Measurements from ENCODE around the gene ALDH4A1.

ALDH4A1 gene

DNA sequence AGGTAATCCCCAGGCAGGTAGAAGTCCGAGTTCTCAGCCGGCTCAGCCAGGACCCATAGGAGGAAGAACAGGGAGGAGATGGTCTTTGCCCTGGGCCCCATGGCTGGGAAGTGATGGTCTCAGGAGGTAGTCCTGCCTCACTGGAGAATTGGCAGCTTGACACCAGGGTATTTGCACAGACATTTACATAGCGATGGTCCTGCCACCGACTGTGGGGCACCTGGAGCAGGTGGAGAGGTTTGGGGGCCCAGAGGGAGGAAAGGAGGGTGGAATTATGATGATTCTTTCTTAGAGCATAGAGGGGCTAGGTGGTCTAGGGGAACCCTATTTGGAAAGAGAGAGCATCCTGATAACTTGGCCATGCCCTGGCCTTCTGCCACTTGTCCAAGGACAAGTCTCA is 42.8 kb downstream of the ALDH4A1 start, which contains the start of gene TAS1R2:
TSS of gene TAS1R2 (minus strand) at position 101 of the 400 bp plus-strand sequence. CDS start at position 101, 0 bp downstream.
- H3K9me3 ChIP-seq (replicated peaks in 1 of 2; ENCODE audit: control insufficient read depth in 2 of 2, insufficient read depth in 1 of 2, low read depth in 1 of 2, low read length in 2 of 2), result peaks cover 0 to 5% of the 10 kb centered on the region in 2 donors
- no peak for DNase-seq (ENCODE audit: low spot score)
- H3K4ac ChIP-seq (ENCODE audit: low read length), result no peak within 1 kb of the TSS
- H3K4me1 ChIP-seq (ENCODE audit: control insufficient read depth in 2 of 2, insufficient read depth in 1 of 2, low read depth in 1 of 2, low read length in 2 of 2), result no peaks in the 10 kb centered on the region
- H2AK5ac ChIP-seq (ENCODE audit: low read depth, low read length), result no peak within 1 kb of the TSS
- H2BK12ac ChIP-seq (ENCODE audit: low read length), result no peak within 1 kb of the TSS
- H3K14ac ChIP-seq (ENCODE audit: low read length), result no peak within 1 kb of the TSS
- no peak within 1 kb of the TSS for H2BK5ac ChIP-seq (ENCODE audit: low read length)
- H2AFZ ChIP-seq (ENCODE audit: low read length), result no peak within 1 kb of the TSS
- no peak within 1 kb of the TSS for H3K18ac ChIP-seq (ENCODE audit: low read length)
- H3K4me3 ChIP-seq (ENCODE audit: low read length in 2 of 2), result no peak within 1 kb of the TSS
- H3K27me3 ChIP-seq (ENCODE audit: control insufficient read depth in 3 of 3, insufficient read depth in 3 of 3, low read depth in 1 of 3, low read length in 3 of 3), result peaks cover 0 to 25% (median 0%) of the 10 kb centered on the region in 3 experiments
- no peak within 1 kb of the TSS for H3K27ac ChIP-seq (replicated peaks; ENCODE audit: low read length)
- WGBS, 2 donors (ENCODE audit: extremely low coverage in 2 of 2, insufficient read length in 2 of 2, insufficient replicate concordance in 1 of 2), result no CpG with 5 or more reads among the region's 4 CpGs
- H3K23ac ChIP-seq (ENCODE audit: low read depth, low read length, poor library complexity), result no peak within 1 kb of the TSS
- no peak within 1 kb of the TSS for H4K8ac ChIP-seq (ENCODE audit: low read depth, low read length)
- no peak within 1 kb of the TSS for H2BK120ac ChIP-seq (ENCODE audit: low read depth, low read length)
- no peak within 1 kb of the TSS for H3K4me2 ChIP-seq (ENCODE audit: insufficient read depth, low read length, poor library complexity, severe bottlenecking)
- H3K79me1 ChIP-seq (ENCODE audit: low read depth, low read length), result no peaks in the 10 kb centered on the region
- H3K36me3 ChIP-seq (replicated peaks in 1 of 2; ENCODE audit: control insufficient read depth in 2 of 2, insufficient read depth in 2 of 2, low read length in 2 of 2), result no peaks in the 10 kb centered on the region
- H4K91ac ChIP-seq (ENCODE audit: low read depth, low read length, poor library complexity), result no peak within 1 kb of the TSS
- peak within 1 kb of the TSS; percentile 17 for H3K9ac ChIP-seq (ENCODE audit: low read depth, low read length, poor library complexity)
- no peak within 1 kb of the TSS for H2BK15ac ChIP-seq (ENCODE audit: low read length)

DNA sequence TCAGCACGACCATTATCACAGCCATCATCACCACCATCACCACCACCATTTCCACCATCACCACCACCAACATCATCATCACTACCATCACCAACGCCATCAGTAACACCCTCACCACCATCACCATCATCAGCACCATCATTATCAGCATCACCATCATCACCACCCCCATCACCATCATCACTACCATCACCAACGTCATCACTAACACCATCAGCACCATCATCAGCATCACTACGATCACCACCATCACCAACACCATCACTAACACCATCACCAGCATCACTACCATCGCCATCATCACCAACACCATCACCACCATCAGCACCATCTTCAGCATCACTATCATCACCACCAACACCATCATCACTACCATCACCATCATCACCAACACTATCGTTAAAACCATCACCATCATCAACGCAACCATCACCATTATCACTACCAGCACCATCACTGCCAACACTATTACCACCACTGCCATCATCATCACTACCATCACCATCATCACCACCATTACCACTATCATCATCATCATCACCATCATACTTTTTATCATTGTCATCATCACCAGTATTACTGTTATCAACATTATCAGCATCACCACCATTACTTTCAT is 44.2 kb downstream of the ALDH4A1 start:
- no peaks in the 10 kb centered on the region for H3K4me1 ChIP-seq (ENCODE audit: control insufficient read depth in 2 of 2, insufficient read depth in 1 of 2, low read depth in 1 of 2, low read length in 2 of 2)
- peak overlapping the region in 1 of 2 donors; percentile 57 for H3K4me3 ChIP-seq (ENCODE audit: low read length in 2 of 2)

DNA sequence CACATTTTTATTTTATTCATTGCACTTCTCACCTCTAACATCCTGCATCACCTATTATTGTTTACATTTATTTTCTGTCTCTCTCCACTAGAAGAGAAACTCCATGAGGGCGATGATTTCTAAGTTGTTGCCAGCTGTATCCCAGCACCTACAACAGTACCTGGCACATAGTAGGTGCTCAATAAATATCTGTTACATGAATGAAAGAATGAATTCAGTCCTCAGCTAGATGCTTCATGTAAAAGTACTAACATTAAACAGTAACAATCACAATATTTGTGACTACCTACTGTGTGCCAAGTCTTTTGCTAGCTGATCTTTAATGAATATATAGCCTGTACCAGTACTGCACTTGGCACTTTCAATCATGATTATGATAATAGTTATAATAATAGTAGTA is 45.9 kb downstream of the ALDH4A1 start:
- Histone ChIP-seq H3K4me1 (ENCODE audit: control insufficient read depth in 2 of 2, insufficient read depth in 1 of 2, low read depth in 1 of 2, low read length in 2 of 2) (peaks cover 0 to 2% of the 10 kb centered on the region in 2 donors), H3K23ac (ENCODE audit: low read depth, low read length, poor library complexity) (no peak overlapping the region), H3K4me2 (ENCODE audit: insufficient read depth, low read length, poor library complexity, severe bottlenecking) (no peak overlapping the region), H3K4ac (ENCODE audit: low read length) (no peak overlapping the region), H3K36me3 (replicated peaks in 1 of 2; ENCODE audit: control insufficient read depth in 2 of 2, insufficient read depth in 2 of 2, low read length in 2 of 2) (no peaks in the 10 kb centered on the region), H3K4me3 (ENCODE audit: low read length in 2 of 2) (no peak overlapping the region), H2AK5ac (ENCODE audit: low read depth, low read length) (no peak overlapping the region), H2BK12ac (ENCODE audit: low read length) (no peak overlapping the region), H3K27ac (replicated peaks; ENCODE audit: low read length) (no peak overlapping the region), H2AFZ (ENCODE audit: low read length) (no peak overlapping the region), H4K91ac (ENCODE audit: low read depth, low read length, poor library complexity) (no peak overlapping the region), H3K18ac (ENCODE audit: low read length) (no peak overlapping the region), H3K14ac (ENCODE audit: low read length) (no peak overlapping the region), H2BK120ac (ENCODE audit: low read depth, low read length) (no peak overlapping the region), H3K9ac (ENCODE audit: low read depth, low read length, poor library complexity) (no peak overlapping the region), H4K8ac (ENCODE audit: low read depth, low read length) (no peak overlapping the region), H2BK5ac (ENCODE audit: low read length) (no peak overlapping the region), H3K79me1 (ENCODE audit: low read depth, low read length) (no peaks in the 10 kb centered on the region), H3K9me3 (replicated peaks in 1 of 2; ENCODE audit: control insufficient read depth in 2 of 2, insufficient read depth in 1 of 2, low read depth in 1 of 2, low read length in 2 of 2) (peaks cover 0 to 5% of the 10 kb centered on the region in 2 donors), H3K27me3 (ENCODE audit: control insufficient read depth in 3 of 3, insufficient read depth in 3 of 3, low read depth in 1 of 3, low read length in 3 of 3) (peaks cover 0 to 11% (median 0%) of the 10 kb centered on the region in 3 experiments), H2BK15ac (ENCODE audit: low read length) (no peak overlapping the region)
- no peak for DNase-seq (ENCODE audit: low spot score)
- no CpG with 5 or more reads among the region's 1 CpG for WGBS, 2 donors (ENCODE audit: extremely low coverage in 2 of 2, insufficient read length in 2 of 2, insufficient replicate concordance in 1 of 2)

More for the DNA sequence above, 44.2 kb downstream of the ALDH4A1 start:
- Histone ChIP-seq H3K36me3 (replicated peaks in 1 of 2; ENCODE audit: control insufficient read depth in 2 of 2, insufficient read depth in 2 of 2, low read length in 2 of 2) (no peaks in the 10 kb centered on the region), H3K9ac (ENCODE audit: low read depth, low read length, poor library complexity) (no peak overlapping the region), H3K9me3 (replicated peaks in 1 of 2; ENCODE audit: control insufficient read depth in 2 of 2, insufficient read depth in 1 of 2, low read depth in 1 of 2, low read length in 2 of 2) (peaks cover 0 to 5% of the 10 kb centered on the region in 2 donors), H2AFZ (ENCODE audit: low read length) (no peak overlapping the region), H3K4ac (ENCODE audit: low read length) (no peak overlapping the region), H2AK5ac (ENCODE audit: low read depth, low read length) (no peak overlapping the region), H2BK5ac (ENCODE audit: low read length) (no peak overlapping the region), H3K14ac (ENCODE audit: low read length) (peak overlapping the region; percentile 21), H4K8ac (ENCODE audit: low read depth, low read length) (no peak overlapping the region), H2BK12ac (ENCODE audit: low read length) (no peak overlapping the region), H3K27me3 (ENCODE audit: control insufficient read depth in 3 of 3, insufficient read depth in 3 of 3, low read depth in 1 of 3, low read length in 3 of 3) (peaks cover 0 to 15% (median 0%) of the 10 kb centered on the region in 3 experiments), H3K4me2 (ENCODE audit: insufficient read depth, low read length, poor library complexity, severe bottlenecking) (no peak overlapping the region), H3K18ac (ENCODE audit: low read length) (no peak overlapping the region), H3K23ac (ENCODE audit: low read depth, low read length, poor library complexity) (peak overlapping the region; percentile 35), H2BK120ac (ENCODE audit: low read depth, low read length) (no peak overlapping the region), H3K27ac (replicated peaks; ENCODE audit: low read length) (no peak overlapping the region), H3K79me1 (ENCODE audit: low read depth, low read length) (no peaks in the 10 kb centered on the region), H2BK15ac (ENCODE audit: low read length) (no peak overlapping the region), H4K91ac (ENCODE audit: low read depth, low read length, poor library complexity) (no peak overlapping the region)
- DNase-seq (ENCODE audit: low spot score), result no peak
- 100% methylated on average over 2 to 3 of the region's 7 CpGs for WGBS, 2 donors (ENCODE audit: extremely low coverage in 2 of 2, insufficient read length in 2 of 2, insufficient replicate concordance in 1 of 2)

DNA sequence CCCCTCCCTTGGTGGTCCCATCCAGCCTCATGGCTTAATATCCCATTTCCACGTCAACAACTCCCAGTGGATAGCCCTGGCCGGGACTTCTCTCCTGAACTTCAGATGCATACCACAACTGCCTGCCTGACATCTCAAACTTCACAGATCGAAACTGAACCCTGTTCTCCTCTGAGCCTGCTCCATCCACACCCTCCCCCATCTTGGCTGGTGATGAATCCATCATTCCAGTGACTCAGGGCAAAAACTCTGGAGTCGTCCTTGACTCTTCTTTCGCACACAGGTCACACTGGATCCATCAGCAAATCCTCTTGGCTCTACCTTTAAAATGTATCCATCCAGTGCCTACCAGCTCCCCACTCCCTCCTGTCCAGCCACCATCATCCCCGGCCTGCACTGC is 46.8 kb downstream of the ALDH4A1 start:
- Histone ChIP-seq H2BK12ac (ENCODE audit: low read length) (no peak overlapping the region), H4K8ac (ENCODE audit: low read depth, low read length) (no peak overlapping the region), H3K27ac (replicated peaks; ENCODE audit: low read length) (no peak overlapping the region), H3K23ac (ENCODE audit: low read depth, low read length, poor library complexity) (peak overlapping the region; percentile 27), H3K79me1 (ENCODE audit: low read depth, low read length) (no peaks in the 10 kb centered on the region), H3K4me1 (ENCODE audit: control insufficient read depth in 2 of 2, insufficient read depth in 1 of 2, low read depth in 1 of 2, low read length in 2 of 2) (peaks cover 0 to 2% of the 10 kb centered on the region in 2 donors), H4K91ac (ENCODE audit: low read depth, low read length, poor library complexity) (no peak overlapping the region), H3K14ac (ENCODE audit: low read length) (no peak overlapping the region), H2AK5ac (ENCODE audit: low read depth, low read length) (no peak overlapping the region), H2BK5ac (ENCODE audit: low read length) (no peak overlapping the region), H2AFZ (ENCODE audit: low read length) (no peak overlapping the region), H3K27me3 (ENCODE audit: control insufficient read depth in 3 of 3, insufficient read depth in 3 of 3, low read depth in 1 of 3, low read length in 3 of 3) (peaks cover 0 to 6% (median 0%) of the 10 kb centered on the region in 3 experiments), H2BK15ac (ENCODE audit: low read length) (no peak overlapping the region), H3K4me2 (ENCODE audit: insufficient read depth, low read length, poor library complexity, severe bottlenecking) (no peak overlapping the region), H3K9ac (ENCODE audit: low read depth, low read length, poor library complexity) (no peak overlapping the region), H3K18ac (ENCODE audit: low read length) (no peak overlapping the region), H3K36me3 (replicated peaks in 1 of 2; ENCODE audit: control insufficient read depth in 2 of 2, insufficient read depth in 2 of 2, low read length in 2 of 2) (no peaks in the 10 kb centered on the region), H3K4ac (ENCODE audit: low read length) (no peak overlapping the region), H2BK120ac (ENCODE audit: low read depth, low read length) (no peak overlapping the region), H3K9me3 (replicated peaks in 1 of 2; ENCODE audit: control insufficient read depth in 2 of 2, insufficient read depth in 1 of 2, low read depth in 1 of 2, low read length in 2 of 2) (peaks cover 0 to 5% of the 10 kb centered on the region in 2 donors), H3K4me3 (ENCODE audit: low read length in 2 of 2) (no peak overlapping the region)
- WGBS, 2 donors (ENCODE audit: extremely low coverage in 2 of 2, insufficient read length in 2 of 2, insufficient replicate concordance in 1 of 2), result no CpG with 5 or more reads among the region's 6 CpGs
- DNase-seq (ENCODE audit: low spot score), result no peak
